ENCODE results near the gene HOXB6. TPM values are rescaled to one million over a fixed set of nuclear protein-coding genes. Genes with fewer than 3 reads are reported as not detected.
A peak's percentile ranks its signal among the peaks of the same experiment; 100 is the strongest.

The HOXB6 gene
- polyA plus RNA-seq, 4 donors: 0.45 to 17.5 (median 4.0) TPM

- Histone ChIP-seq H3K36me3 (ENCODE audit: control insufficient read depth in 3 of 3, insufficient read depth in 2 of 3, low read depth in 1 of 3, low read length in 3 of 3) (peaks cover 0 to 28% (median 0%) of the 10 kb centered on the region in 3 donors), H3K4me3 (ENCODE audit: low read depth in 1 of 3, low read length in 3 of 3) (no peak overlapping the region), H3K27ac (ENCODE audit: low read depth in 1 of 3, low read length in 2 of 3) (peak overlapping the region in 2 of 3 donors; percentile 39 to 48), H3K9me3 (ENCODE audit: control insufficient read depth in 2 of 2, insufficient read depth in 1 of 2, low read depth in 1 of 2, low read length in 1 of 2) (no peaks in the 10 kb centered on the region), H3K27me3 (ENCODE audit: control insufficient read depth in 3 of 3, insufficient read depth in 3 of 3, low read length in 3 of 3) (peaks cover 0 to 97% (median 2%) of the 10 kb centered on the region in 3 donors), H3K4me1 (ENCODE audit: control insufficient read depth in 3 of 3, insufficient read depth in 2 of 3, low read depth in 1 of 3, low read length in 2 of 3) (peaks cover 0 to 40% (median 4%) of the 10 kb centered on the region in 3 donors)
- WGBS, 3 donors: 40 to 66% (median 43%) methylated on average over 2 of the region's 2 CpGs
- no peak for FAIRE-seq
- DNase-seq: no peak
These were observed 38.1 kb downstream of the HOXB6 start for GRCh38 chr17:48566717-48567116.

- H3K4me1 ChIP-seq (ENCODE audit: control insufficient read depth in 3 of 3, insufficient read depth in 2 of 3, low read depth in 1 of 3, low read length in 2 of 3): peaks cover 0 to 43% (median 4%) of the 10 kb centered on the region in 3 donors
- peaks cover 0 to 29% (median 0%) of the 10 kb centered on the region in 3 donors for H3K36me3 ChIP-seq (ENCODE audit: control insufficient read depth in 3 of 3, insufficient read depth in 2 of 3, low read depth in 1 of 3, low read length in 3 of 3)
- WGBS, 3 donors: 43 to 56% (median 56%) methylated on average over 4 of the region's 4 CpGs
- H3K4me3 ChIP-seq (ENCODE audit: low read depth in 1 of 3, low read length in 3 of 3): no peak overlapping the region
- no peaks in the 10 kb centered on the region for H3K9me3 ChIP-seq (ENCODE audit: control insufficient read depth in 2 of 2, insufficient read depth in 1 of 2, low read depth in 1 of 2, low read length in 1 of 2)
- peak overlapping the region in 2 of 3 donors; percentile 39 to 48 for H3K27ac ChIP-seq (ENCODE audit: low read depth in 1 of 3, low read length in 2 of 3)
- peaks cover 0 to 97% (median 2%) of the 10 kb centered on the region in 3 donors for H3K27me3 ChIP-seq (ENCODE audit: control insufficient read depth in 3 of 3, insufficient read depth in 3 of 3, low read length in 3 of 3)
- FAIRE-seq (no peak), DNase-seq (no peak)
These were observed 38.7 kb downstream of the HOXB6 start for GRCh38 chr17:48565925-48566710.

GRCh38 chr17:48565022-48565554 lies 39.7 kb downstream of the HOXB6 start:
- peak overlapping the region in 1 of 3 donors; percentile 19 for H3K4me3 ChIP-seq (ENCODE audit: low read depth in 1 of 3, low read length in 3 of 3)
- peaks cover 0 to 44% (median 4%) of the 10 kb centered on the region in 3 donors for H3K4me1 ChIP-seq (ENCODE audit: control insufficient read depth in 3 of 3, insufficient read depth in 2 of 3, low read depth in 1 of 3, low read length in 2 of 3)
- no peaks in the 10 kb centered on the region for H3K9me3 ChIP-seq (ENCODE audit: control insufficient read depth in 2 of 2, insufficient read depth in 1 of 2, low read depth in 1 of 2, low read length in 1 of 2)
- no peak for DNase-seq
- peaks cover 0 to 20% (median 0%) of the 10 kb centered on the region in 3 donors for H3K36me3 ChIP-seq (ENCODE audit: control insufficient read depth in 3 of 3, insufficient read depth in 2 of 3, low read depth in 1 of 3, low read length in 3 of 3)
- peak overlapping the region in 2 of 3 donors; percentile 39 to 81 for H3K27ac ChIP-seq (ENCODE audit: low read depth in 1 of 3, low read length in 2 of 3)
- peaks cover 0 to 93% (median 0%) of the 10 kb centered on the region in 3 donors for H3K27me3 ChIP-seq (ENCODE audit: control insufficient read depth in 3 of 3, insufficient read depth in 3 of 3, low read length in 3 of 3)
- WGBS, 3 donors: 54 to 63% (median 62%) methylated on average over 2 of the region's 2 CpGs
- FAIRE-seq: no peak

GRCh38 chr17:48564188-48565021 lies 40.4 kb downstream of the HOXB6 start:
- Histone ChIP-seq H3K27me3 (ENCODE audit: control insufficient read depth in 3 of 3, insufficient read depth in 3 of 3, low read length in 3 of 3) (peaks cover 0 to 92% (median 0%) of the 10 kb centered on the region in 3 donors), H3K36me3 (ENCODE audit: control insufficient read depth in 3 of 3, insufficient read depth in 2 of 3, low read depth in 1 of 3, low read length in 3 of 3) (peaks cover 0 to 25% (median 0%) of the 10 kb centered on the region in 3 donors), H3K4me3 (ENCODE audit: low read depth in 1 of 3, low read length in 3 of 3) (peak overlapping the region in 1 of 3 donors; percentile 19), H3K27ac (ENCODE audit: low read depth in 1 of 3, low read length in 2 of 3) (peak overlapping the region in 2 of 3 donors; percentile 62 to 81), H3K9me3 (ENCODE audit: control insufficient read depth in 2 of 2, insufficient read depth in 1 of 2, low read depth in 1 of 2, low read length in 1 of 2) (no peaks in the 10 kb centered on the region), H3K4me1 (ENCODE audit: control insufficient read depth in 3 of 3, insufficient read depth in 2 of 3, low read depth in 1 of 3, low read length in 2 of 3) (peaks cover 0 to 49% (median 4%) of the 10 kb centered on the region in 3 donors)
- FAIRE-seq (no peak), DNase-seq (no peak)
- 5 to 26% (median 23%) methylated on average over 48 to 73 of the region's 73 CpGs for WGBS, 3 donors

- H3K27ac ChIP-seq (ENCODE audit: low read depth in 1 of 3, low read length in 2 of 3): peak overlapping the region in 2 of 3 donors; percentile 62 to 69
- H3K4me3 ChIP-seq (ENCODE audit: low read depth in 1 of 3, low read length in 3 of 3): peak overlapping the region in 1 of 3 donors; percentile 4
- H3K4me1 ChIP-seq (ENCODE audit: control insufficient read depth in 3 of 3, insufficient read depth in 2 of 3, low read depth in 1 of 3, low read length in 2 of 3): peaks cover 0 to 52% (median 4%) of the 10 kb centered on the region in 3 donors
- FAIRE-seq: no peak
- 19 to 50% (median 44%) methylated on average over 8 to 10 of the region's 10 CpGs for WGBS, 3 donors
- no peaks in the 10 kb centered on the region for H3K9me3 ChIP-seq (ENCODE audit: control insufficient read depth in 2 of 2, insufficient read depth in 1 of 2, low read depth in 1 of 2, low read length in 1 of 2)
- H3K36me3 ChIP-seq (ENCODE audit: control insufficient read depth in 3 of 3, insufficient read depth in 2 of 3, low read depth in 1 of 3, low read length in 3 of 3): peaks cover 0 to 29% (median 0%) of the 10 kb centered on the region in 3 donors
- H3K27me3 ChIP-seq (ENCODE audit: control insufficient read depth in 3 of 3, insufficient read depth in 3 of 3, low read length in 3 of 3): peaks cover 0 to 92% (median 0%) of the 10 kb centered on the region in 3 donors
- DNase-seq: no peak
These were observed 41.0 kb downstream of the HOXB6 start for GRCh38 chr17:48563867-48564187.

- Histone ChIP-seq H3K4me3 (ENCODE audit: low read depth in 1 of 3, low read length in 3 of 3) (peak overlapping the region in 1 of 3 donors; percentile 4), H3K27me3 (ENCODE audit: control insufficient read depth in 3 of 3, insufficient read depth in 3 of 3, low read length in 3 of 3) (peaks cover 0 to 91% (median 0%) of the 10 kb centered on the region in 3 donors), H3K27ac (ENCODE audit: low read depth in 1 of 3, low read length in 2 of 3) (peak overlapping the region in 2 of 3 donors; percentile 62 to 69), H3K4me1 (ENCODE audit: control insufficient read depth in 3 of 3, insufficient read depth in 2 of 3, low read depth in 1 of 3, low read length in 2 of 3) (peaks cover 0 to 52% (median 4%) of the 10 kb centered on the region in 3 donors), H3K9me3 (ENCODE audit: control insufficient read depth in 2 of 2, insufficient read depth in 1 of 2, low read depth in 1 of 2, low read length in 1 of 2) (no peaks in the 10 kb centered on the region), H3K36me3 (ENCODE audit: control insufficient read depth in 3 of 3, insufficient read depth in 2 of 3, low read depth in 1 of 3, low read length in 3 of 3) (peaks cover 0 to 29% (median 0%) of the 10 kb centered on the region in 3 donors)
- 51 to 55% (median 54%) methylated on average over 6 of the region's 6 CpGs for WGBS, 3 donors
- FAIRE-seq: no peak
- no peak for DNase-seq
These were observed 41.4 kb downstream of the HOXB6 start for GRCh38 chr17:48563385-48563838.

- Histone ChIP-seq H3K27ac (ENCODE audit: low read depth in 1 of 3, low read length in 2 of 3) (peak overlapping the region in 2 of 3 donors; percentile 62 to 69), H3K4me1 (ENCODE audit: control insufficient read depth in 3 of 3, insufficient read depth in 2 of 3, low read depth in 1 of 3, low read length in 2 of 3) (peaks cover 0 to 52% (median 4%) of the 10 kb centered on the region in 3 donors), H3K27me3 (ENCODE audit: control insufficient read depth in 3 of 3, insufficient read depth in 3 of 3, low read length in 3 of 3) (peaks cover 0 to 91% (median 0%) of the 10 kb centered on the region in 3 donors), H3K36me3 (ENCODE audit: control insufficient read depth in 3 of 3, insufficient read depth in 2 of 3, low read depth in 1 of 3, low read length in 3 of 3) (peaks cover 0 to 32% (median 0%) of the 10 kb centered on the region in 3 donors), H3K9me3 (ENCODE audit: control insufficient read depth in 2 of 2, insufficient read depth in 1 of 2, low read depth in 1 of 2, low read length in 1 of 2) (no peaks in the 10 kb centered on the region), H3K4me3 (ENCODE audit: low read depth in 1 of 3, low read length in 3 of 3) (no peak overlapping the region)
- DNase-seq (no peak), FAIRE-seq (no peak)
- WGBS, 3 donors: 51 to 67% (median 53%) methylated on average over 5 of the region's 5 CpGs
These were observed 41.9 kb downstream of the HOXB6 start for GRCh38 chr17:48562934-48563333.

Data from small intestine (tissue), 7 donors.